Hepatic stellate cell (primary cell): ENCODE measurements around the gene KCNK4.

Experiments
- DNase-seq: peaks from one replicate; pipeline ENCODE4 v3.0.0; 2011; ENCODE audit warnings: low spot score

Gene KCNK4

GRCh38 chr11:64253481-64253880 lies 37.6 kb upstream of the KCNK4 start:
- DNase-seq = peak; percentile 61

GRCh38 chr11:64254326-64254725 lies 36.8 kb upstream of the KCNK4 start:
- DNase-seq = no peak

GRCh38 chr11:64255135-64256128 lies 35.7 kb upstream of the KCNK4 start:
- DNase-seq = no peak

- DNase-seq = no peak
Measured at GRCh38 chr11:64256300-64256699, 34.8 kb upstream of the KCNK4 start.

- no peak for DNase-seq
Measured at GRCh38 chr11:64258356-64258755, 32.7 kb upstream of the KCNK4 start.

GRCh38 chr11:64258946-64259532 lies 32.1 kb upstream of the KCNK4 start:
- no peak for DNase-seq

GRCh38 chr11:64259533-64260067 lies 31.5 kb upstream of the KCNK4 start:
- no peak for DNase-seq

GRCh38 chr11:64260147-64260708 lies 30.9 kb upstream of the KCNK4 start:
- no peak for DNase-seq

- DNase-seq = no peak
Measured at GRCh38 chr11:64261556-64262080, 29.5 kb upstream of the KCNK4 start.

GRCh38 chr11:64262271-64263002 lies 28.7 kb upstream of the KCNK4 start:
- no peak for DNase-seq

GRCh38 chr11:64263021-64263946 lies 27.8 kb upstream of the KCNK4 start:
- DNase-seq = no peak

- no peak for DNase-seq
Measured at GRCh38 chr11:64263947-64264317, 27.2 kb upstream of the KCNK4 start.

GRCh38 chr11:64264371-64264852 lies 26.7 kb upstream of the KCNK4 start:
- no peak for DNase-seq

- DNase-seq = no peak
Measured at GRCh38 chr11:64265176-64266160, 25.6 kb upstream of the KCNK4 start.

GRCh38 chr11:64266339-64266738 lies 24.8 kb upstream of the KCNK4 start:
- DNase-seq = no peak

GRCh38 chr11:64267207-64267945 lies 23.7 kb upstream of the KCNK4 start:
- DNase-seq = no peak

- DNase-seq = peak; percentile 35
Measured at GRCh38 chr11:64268025-64268892, 22.8 kb upstream of the KCNK4 start.
